ENCODE results near the gene RAB14.

DNA sequence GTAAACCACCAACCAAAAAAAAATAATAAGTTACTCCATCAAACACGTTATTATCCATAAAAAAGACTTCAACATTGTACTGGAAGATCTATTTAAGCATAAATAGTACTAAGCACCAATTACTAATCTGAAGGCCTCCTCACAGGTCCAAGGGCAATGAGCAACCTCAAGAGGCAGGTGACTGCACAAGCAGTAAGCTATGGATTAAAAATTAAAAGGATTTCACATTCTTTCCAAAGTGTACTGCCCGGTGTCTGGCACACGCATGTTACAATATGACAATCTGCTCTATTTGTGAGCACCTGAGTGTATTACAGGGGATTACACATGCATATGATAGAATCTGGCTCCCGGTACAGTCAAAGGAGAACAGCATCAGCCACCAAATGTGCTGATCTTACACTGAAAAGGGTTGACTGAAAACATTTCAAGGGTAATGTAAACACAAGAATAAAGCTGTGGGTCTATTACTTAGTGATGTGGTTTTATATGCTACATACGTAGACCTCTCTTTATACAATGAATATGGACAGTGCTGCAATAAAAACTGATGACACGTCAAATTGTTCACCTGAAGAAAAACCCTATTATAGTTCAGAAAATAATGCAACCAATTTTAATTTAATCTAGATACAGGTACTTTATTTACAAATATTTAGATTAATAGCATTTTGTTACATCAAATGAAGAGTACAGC is 22.8 kb downstream of the RAB14 start:
- TF ChIP-seq POLR2AphosphoS5 (IDR thresholded peaks at IDR 0.05; ENCODE audit: borderline replicate concordance, low read depth, low read length) (no peak), EZH2 (IDR thresholded peaks at IDR 0.05) (no peak)
